Pulmonary artery endothelial cell (primary cell): Measurements from ENCODE around the gene ATP8A1. TPM values are rescaled to one million over a fixed set of nuclear protein-coding genes. Genes with fewer than 3 reads are reported as not detected.
"Not testable (repeated sequence)": the region's sequence is repeated elsewhere in the genome, so short reads cannot be mapped to it uniquely, and the experiment has no call there.

ENCODE experiments used
- DNase-seq: peaks from one replicate; pipeline ENCODE4 v3.0.0-alpha.2; 2011; ENCODE audit warnings: low read depth, low spot score
- total RNA-seq: library from RNA; depleted of rRNA; stranded (reverse); fragments of >200 nt; gene quantifications from 2 replicates; pipeline ENCODE4 v1.2.3, GENCODE V29; 2014

Gene ATP8A1
- total RNA-seq, 1 donor from 2014 or later, result 6.5 TPM

DNA sequence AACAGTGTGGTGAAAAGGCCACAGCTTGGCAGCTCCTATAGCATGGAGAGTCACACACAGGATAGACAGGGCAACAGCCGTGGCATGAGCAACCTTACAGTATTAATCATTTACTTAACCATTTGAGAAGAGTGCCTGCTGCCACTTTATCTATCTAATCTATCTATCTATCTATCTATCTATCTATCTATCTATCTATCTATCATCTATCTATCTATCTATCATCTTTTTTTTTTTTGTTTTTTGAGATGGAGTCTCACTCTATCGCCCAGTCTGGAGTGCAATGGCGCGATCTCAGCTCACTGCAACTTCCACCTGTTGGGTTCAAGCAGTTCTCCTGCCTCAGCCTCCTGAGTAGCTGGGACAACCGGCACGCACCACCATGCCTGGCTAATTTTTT is 284.6 kb downstream of the ATP8A1 start:
- not testable (repeated sequence) for DNase-seq

DNA sequence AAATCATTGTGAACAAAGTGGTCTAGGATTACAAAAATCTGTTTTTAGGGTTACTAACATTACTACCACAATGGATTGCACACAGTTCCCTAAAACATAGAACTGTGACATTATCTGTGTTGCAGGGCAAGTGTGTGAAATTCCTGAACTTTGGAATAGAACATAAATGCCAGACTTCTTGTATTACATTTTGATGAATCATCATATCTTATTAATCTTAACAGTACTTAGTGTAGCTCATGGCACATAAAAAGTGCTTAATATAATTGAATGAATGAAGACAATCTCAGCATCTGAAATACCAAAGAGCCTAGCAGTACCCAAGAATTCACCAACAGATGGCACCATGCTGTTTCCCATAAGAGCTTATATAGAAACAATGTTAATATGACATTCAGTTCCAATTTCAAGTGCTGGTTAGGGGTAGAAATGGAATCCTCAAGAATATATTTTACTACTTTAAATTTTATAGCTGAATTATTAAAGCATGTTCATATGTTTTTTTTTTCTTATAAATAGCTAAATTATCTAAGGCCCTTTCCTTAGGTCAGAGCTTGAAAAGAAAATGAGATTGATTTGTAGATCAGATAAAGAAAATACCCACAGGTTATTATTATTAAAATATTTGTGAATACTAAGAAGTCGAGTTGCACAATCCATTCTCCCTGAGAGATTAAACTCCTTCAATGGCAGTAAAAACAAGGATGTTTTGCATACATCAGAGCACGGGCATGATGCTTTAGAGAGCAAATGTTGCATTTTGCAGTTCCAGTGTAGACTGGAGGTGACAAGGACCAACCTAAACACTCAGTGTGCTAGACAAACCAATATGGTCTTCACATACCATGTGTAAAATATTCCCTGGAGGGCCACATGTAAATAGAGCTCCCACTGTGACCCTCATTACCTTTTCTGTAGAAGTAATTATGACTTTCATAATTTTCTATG is 285.3 kb downstream of the ATP8A1 start:
- peak; percentile 49 for DNase-seq

DNA sequence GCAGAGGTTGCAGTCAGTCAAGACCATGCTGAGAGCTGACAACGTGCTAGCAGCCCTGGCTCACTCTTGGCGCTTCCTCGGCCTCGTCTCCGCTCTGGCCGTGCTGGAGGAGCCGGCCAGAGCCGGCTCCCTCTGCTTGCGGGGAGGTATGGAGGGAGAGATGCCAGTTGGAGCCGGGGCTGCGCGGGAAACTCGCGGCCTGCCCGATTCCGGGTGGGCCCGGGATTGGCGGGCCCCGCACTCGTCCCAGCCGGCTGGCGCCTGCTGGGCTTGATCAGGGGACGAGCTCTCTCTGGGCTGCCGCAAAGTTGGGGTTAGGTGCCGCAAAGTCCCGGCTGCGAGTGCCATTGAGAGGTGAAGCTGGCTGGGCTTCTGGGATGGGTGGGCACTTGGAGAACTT is 287.4 kb downstream of the ATP8A1 start:
- no peak for DNase-seq

DNA sequence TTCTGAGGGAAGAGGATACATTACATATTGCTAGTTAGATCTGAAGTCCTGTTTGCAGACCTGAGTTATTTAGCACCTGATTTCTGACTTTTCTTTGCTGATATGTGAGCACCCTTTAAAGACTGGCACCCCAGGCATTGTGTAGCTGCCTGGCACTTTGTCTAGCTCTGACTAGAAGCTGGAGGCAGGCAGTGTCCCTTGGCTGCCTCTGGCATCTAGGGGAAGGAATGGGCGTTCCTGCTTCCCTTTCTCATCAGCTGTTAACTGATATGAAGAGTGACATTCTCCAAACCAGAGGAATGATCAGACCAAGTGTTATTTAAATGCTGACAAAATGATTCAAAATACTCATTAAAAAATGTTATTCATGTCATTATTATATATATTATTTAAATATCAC is 289.9 kb downstream of the ATP8A1 start:
- DNase-seq, result no peak

DNA sequence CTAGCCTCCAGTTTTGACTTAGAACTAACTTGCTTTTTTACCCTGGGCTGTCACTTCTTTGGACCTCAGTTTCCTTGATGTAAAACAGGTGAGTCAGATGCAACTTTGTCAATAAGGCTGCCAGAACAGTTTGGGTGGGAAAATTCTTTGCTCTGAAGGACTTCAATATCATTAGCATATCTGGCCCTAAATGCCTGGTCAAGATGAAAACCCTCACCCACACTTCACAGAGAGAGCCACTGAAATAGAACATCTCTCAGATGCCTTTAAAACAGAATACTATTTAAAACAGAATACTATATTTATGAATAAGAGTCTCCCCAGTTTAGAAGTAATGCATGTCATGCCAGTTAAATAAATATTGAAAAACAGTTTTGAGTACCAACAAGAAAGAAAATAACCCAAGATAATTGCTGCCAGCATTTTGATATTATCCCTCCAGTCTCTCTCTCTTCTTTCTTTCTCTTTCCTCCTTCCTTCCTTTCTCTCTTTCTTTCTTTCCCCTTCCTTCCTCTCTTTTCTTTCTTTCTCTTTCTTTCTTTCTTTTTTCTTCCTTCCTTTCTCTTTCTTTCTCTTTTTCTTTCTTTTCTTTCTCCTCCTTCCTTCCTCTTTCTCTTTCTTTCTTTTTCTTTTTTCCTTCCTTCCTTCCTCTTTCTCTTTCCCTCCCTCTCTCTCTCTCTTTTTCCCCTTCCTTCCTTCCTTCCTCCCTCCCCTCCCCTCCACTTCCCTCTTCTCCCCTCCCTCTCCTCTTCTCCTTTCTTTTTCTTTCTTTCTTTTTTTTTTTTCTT is 292.4 kb downstream of the ATP8A1 start:
- DNase-seq, result no peak

DNA sequence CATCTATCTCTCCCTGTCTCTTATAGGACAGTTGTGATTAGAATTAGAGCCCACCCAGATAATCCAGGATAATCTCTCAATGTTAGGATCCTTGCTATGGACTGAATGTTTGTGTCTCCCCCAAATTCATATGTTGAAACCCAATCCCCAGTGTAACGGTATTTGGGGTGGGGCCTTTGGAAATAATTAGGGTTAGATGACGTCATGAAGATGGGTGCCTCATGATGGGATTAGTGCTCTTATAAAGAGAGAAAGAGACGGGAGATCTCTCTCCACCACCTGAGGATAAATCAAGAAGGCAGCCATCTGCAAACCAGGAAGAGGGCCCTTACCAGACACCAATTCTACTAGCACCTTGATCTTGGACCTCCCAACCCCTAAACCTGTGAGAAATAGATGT is 293.3 kb downstream of the ATP8A1 start:
- no peak for DNase-seq

DNA sequence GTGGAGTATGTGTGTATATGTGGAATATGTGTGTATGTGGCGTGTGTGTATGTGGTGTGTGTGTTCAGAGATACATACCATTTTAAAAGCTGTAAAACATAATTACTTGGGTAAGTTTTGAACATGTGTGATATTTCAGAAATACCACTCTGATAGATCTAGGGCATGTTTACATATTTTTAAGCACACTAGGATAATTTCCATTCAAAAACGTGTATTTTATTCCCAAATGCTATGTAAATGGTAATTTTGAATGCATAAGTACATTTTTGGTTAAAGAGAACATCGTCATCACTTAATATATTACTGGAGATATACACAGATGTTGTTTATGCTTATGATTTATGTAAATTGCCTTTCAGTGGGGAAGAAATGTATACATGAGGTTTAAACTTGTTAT is 294.3 kb downstream of the ATP8A1 start:
- DNase-seq, result no peak

DNA sequence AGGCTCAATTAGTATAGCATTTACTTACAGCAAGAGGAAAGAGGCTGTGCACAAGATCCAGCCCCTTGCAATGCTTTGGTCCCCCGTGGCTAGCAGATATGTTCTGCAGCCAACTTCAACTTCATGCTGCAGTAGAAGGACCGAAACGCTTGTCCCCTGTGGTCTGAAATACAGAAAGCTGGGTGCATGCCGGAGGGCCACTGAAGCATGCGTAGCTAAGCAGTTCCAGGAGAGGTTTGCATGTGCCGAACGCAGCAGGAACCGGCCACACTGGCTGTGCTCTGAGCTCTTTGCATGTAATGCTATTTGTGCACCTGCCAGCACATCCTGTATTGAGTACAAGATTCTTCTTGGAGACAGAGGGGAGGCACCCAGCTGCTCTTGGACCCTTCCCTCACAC is 295.4 kb downstream of the ATP8A1 start:
- DNase-seq, result no peak

DNA sequence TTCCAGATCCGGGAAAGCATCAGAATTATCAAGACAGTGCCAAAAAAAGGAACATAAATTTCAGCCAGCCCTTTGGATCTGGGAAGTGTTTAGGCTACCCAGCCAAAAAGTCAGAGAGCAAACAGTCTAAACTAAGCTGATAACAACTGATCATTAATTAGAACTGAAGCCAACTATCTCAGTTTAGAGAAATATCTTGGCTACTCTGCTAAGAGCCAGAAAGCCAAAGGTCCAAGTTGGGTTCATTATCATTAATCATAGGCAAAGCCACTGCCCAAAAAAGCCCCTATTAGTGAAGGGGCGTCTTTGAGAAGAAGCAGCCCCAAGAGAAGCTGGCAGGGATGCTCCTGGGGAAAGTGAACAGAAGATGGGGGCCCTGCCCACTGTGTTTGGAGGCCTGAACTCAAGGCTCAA is 296.6 kb downstream of the ATP8A1 start:
- DNase-seq, result no peak

DNA sequence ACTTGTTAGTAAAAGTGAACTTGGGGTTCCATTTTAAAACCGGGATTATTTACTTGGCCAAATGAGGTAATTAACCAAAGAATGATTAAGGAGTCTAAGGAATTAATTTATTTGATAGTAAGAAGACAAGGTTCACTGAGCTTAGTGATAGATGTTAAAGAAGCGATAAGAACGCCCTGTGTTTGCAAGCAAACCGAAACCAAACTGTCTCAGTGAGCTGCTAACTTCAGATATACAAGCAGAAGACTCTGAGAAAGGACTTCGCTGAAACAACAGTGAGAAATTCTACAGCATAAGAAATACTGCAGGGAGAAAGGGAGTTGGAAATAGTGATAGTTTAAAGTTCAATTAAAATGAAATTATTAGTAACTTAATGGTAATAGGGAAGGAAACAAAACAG is 297.2 kb downstream of the ATP8A1 start:
- DNase-seq, result no peak

Other genes starting within 250 kb of the ATP8A1 start
- not detected in 2 replicates for gene GRXCR1, start 235.6 kb upstream of the ATP8A1 start, total RNA-seq